Fibroblast of skin of scalp (primary cell): ENCODE data around the gene FBXL16.
"Not testable (repeated sequence)": the region's sequence is repeated elsewhere in the genome, so short reads cannot be mapped to it uniquely, and the experiment has no call there.

Source experiments
- DNase-seq: peaks from one replicate; pipeline ENCODE4 v3.0.0-alpha.2; 2013

FBXL16 gene

DNA sequence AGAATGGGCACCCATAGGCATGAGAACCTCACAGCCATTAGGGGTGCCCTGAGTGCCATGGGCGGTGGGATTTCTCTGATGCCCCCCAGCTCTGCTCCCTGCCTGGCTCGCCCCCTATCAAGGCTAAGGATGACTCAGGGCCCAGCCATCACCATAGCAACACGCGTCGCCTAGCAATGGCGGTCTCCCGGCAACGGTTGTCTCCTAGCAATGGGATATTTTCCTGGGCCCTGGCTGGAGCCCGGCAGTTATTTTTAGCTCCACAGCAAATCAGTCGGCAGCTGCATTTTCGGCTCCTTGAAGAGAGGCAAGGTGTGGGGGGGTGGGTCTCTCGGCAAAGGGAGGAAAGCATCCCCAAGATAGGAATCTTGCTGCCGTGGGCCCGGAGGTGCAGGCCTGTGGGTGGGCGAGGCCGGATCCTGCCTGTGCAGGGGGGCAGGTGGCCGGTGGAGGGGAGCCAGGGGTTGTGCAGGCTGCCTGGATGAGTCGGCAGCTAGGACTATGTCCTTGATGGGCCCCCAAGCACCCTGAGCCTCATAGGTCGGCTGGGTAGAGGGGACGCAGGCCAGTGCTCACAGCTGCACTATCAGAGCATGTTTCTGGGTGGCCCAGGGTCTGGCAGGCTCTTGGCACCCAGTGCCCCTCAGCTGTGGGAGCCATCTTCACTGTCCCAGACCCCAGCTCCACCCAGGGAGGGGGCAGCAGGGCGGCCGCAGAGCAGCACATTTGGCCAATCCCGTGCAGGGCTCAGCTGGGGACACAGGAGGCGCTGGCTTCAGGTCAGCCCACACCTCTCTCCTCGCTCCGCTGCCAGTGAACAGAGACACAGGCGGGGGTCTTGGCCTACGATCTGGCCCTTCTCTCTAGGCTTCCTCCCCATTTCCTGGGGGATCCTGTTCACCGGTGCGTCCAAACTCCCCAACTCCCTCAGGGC, 4.2 kb upstream of the FBXL16 start:
- peak; percentile 80 for DNase-seq

DNA sequence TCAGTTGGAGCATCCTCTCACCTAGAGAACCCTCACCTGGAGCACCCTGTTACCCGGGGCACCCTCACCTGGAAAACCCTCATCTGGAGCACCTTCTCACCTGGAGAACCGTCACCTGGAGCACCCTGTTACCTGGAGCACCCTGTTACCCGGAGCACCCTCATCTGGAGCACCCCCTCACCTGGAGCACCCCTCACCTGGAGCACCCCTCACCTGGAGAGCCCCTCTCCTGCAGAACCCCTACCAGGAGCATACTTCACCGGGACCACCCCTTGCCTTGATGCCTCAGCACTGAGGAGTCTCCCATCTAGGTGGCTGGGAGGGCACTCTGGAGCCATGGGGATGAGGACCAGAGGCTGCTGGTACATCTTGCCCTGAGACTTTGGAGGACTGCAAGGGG, 3.4 kb upstream of the FBXL16 start:
- DNase-seq = no peak

DNA sequence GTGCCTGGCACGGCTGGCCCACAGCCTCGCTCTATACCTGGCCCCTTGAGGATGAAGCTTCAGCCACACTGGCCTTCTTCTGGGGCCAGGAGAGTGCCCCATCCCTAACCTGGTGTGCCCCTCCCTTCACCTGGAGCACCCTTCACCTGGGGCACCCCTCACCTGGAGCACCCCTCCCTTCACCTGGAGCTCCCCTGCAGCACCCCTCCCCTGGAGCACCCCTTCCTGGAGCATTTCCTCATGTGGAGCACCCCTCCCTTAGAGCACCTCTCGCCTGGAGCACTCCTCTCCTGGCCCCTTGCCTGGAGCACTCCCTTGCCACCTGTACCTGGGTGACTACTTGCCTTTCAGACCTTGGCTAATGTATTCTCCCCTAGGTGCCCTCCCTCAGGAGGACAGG, 2.4 kb upstream of the FBXL16 start:
- DNase-seq = no peak

DNA sequence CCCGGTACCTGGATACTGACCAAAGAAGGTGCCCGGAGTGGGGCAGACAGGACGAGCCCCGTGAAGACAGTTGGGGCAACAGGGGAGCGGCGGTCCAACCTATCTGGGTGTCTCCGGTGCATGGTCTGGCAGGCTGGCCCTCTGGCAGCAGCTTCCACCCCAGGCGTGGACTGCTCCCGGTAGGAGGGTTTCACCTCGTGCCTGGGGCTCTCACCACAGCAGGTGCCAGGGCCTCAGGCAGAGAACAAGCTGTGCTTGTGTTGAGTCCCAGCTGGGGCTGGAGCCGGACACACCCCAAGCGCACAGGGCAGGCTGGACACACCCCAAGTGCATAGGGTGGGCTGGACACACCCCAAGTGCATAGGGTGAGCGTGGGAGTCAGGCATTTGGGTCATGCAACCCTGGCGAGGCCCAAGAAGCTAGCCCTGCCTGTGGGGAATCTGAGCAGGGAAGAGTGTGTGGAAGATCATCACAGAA, 1.5 kb upstream of the FBXL16 start:
- no peak for DNase-seq

GRCh38 chr16:706189-707061, 824 bp upstream of the FBXL16 start:
- DNase-seq = no peak

- no peak for DNase-seq
Measured at GRCh38 chr16:704552-705380, 835 bp downstream of the FBXL16 start.

DNA sequence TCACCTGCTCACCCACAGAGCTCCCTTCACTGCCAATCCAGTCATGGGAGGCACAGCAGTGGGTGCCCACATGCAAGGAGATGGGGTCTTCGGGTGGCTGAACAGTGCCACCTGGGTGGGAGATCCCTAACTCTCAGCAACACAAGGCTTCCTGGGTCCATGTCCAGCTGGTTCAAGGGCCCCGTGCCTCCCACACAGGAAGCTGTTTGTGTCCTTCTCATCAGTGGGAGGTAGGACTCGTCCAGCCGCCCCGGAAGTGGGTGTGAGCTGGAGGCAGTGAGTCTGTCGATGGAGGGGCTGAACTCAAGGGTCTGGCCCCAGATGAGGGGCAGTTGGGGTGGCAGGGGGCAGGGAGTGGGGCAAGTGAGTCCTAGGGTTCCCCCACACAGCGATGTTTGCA, 1.6 kb downstream of the FBXL16 start:
- no peak for DNase-seq

GRCh38 chr16:703406-703805, 2.2 kb downstream of the FBXL16 start:
- DNase-seq = no peak

DNA sequence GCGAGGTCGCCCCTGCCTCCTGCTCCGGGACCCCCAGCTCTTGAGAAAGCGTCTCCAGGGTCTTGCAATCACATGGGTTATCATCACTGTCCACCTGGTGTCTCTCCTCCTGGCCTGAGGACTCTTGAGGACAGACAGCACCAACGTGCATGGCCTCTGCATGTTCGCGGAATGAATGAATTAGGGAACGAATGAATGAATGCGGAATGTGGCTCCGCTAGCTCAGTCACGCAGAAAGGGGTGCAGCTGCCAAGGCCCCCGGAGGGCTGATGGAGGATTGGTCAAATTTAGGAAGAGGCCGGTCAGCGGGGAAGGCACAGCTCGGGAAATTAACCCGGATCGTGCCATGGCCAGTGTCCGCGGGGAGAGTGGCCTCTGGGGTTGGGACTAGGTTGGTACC, 3.3 kb downstream of the FBXL16 start:
- no peak for DNase-seq

GRCh38 chr16:700684-701584, 4.7 kb downstream of the FBXL16 start:
- peak; percentile 21 for DNase-seq

DNA sequence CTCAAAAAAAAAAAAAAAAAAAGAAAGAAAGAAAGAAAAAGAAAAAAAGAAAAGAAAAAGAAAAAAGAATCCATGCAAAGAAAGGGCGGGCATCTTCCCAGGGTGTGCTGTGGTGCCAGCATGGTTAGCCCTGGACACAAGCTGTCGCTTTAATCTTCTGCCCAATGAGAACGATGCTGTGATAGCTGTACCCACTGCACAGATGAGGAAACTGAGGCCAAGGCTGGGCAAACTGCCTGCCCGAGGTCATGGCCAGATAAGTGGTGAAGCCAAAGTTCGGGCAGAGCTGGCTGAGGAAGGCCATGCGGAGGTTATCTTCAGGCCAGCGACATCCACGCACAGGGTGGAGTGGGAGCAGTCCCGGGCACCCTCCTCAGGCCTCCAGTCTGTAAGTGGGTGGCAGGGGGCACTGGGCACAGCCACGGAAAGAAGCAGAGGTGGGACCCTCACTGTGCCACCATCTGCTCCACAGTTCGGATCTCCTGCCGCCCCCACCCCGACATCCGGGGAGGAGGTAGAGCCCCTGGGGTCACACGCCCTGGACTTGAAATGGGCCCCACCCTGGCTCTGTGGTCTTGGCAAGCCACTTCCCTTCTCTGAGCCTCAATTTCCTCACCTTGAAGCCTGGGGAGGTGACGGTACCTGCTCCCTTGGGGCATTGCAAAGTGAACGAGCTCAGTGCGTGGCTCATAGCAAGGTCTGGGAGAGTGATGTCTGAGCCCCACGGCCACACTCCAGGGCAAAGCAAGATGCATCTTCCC, 6.5 kb downstream of the FBXL16 start:
- no peak for DNase-seq

GRCh38 chr16:695355-696089, 10.1 kb downstream of the FBXL16 start:
- no peak for DNase-seq

- DNase-seq = no peak
Measured at GRCh38 chr16:694863-695354, 10.7 kb downstream of the FBXL16 start.

DNA sequence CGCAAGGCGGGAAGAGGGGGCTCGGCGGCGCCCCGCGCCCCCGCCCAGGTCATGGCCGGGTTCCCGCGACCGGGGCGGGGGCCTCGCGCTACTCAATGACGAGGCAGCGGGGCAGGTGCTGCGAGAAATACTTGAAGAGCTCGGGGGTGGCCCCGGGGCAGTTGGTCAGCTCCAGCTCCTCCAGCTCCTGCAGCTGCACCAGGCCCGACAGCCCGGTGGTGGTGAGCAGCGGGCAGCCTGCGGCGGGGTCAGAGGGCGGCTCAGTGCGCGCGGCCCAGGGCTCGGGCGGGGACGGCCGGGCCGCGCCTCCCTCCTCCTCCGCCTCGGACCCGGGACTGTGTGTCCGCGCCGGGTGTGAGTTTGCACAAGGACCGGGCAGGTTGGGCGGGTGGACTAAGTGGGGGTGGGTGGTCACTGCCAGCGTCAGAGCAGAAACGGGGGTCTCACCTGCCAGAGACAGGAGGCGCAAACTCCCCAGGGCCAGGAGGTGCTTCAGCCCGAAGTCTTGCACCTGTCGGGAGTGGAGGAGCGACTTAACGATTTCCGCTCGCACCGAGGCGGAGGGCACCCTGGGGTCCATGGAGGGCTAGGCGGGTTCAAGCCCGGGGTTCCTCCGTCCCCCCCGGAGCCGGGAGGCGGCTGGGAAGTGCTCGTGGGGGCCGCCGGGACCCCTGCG, 11.3 kb downstream of the FBXL16 start:
- no peak for DNase-seq

DNA sequence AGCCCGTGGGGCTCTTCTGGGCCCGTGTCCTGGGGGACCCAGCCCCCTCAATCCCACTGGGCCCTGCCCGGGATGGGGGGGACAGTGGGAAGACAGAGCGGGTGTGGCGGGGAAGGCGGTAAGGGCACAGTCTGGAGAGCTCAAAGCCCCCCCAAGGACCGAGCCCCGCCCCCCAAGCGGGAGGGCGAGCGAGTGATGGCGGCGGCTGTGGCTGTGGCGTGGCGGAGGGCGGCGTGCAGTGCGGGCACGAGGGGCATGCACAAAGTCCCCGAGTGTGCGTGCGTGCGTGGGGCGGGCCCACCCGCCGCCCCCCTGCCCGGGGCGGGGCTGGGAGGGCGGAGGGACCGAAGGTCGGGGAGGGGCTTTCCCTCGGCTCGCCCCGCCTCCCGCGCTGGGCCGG, 11.8 kb downstream of the FBXL16 start:
- no peak for DNase-seq

DNA sequence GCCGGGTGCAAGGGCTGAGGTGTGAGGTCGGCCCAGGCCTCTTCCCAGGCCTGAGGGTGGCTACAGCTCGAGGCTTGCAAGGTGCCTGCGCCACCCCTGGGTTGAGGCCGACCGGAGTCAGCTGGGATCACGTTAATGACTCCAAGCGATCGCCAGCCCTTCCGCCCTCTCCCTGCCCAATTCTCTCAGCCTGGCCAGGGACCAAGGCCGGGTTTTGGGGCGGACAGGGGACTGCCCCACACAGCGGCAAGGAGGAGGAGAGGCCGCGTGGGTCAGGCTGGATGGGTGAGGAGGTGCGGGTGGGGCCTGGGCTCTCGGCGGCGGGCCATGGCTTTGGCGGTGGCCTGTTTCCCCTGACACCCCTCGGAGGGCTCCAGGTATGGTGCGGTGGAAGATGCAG, 12.2 kb downstream of the FBXL16 start:
- DNase-seq = no peak

DNA sequence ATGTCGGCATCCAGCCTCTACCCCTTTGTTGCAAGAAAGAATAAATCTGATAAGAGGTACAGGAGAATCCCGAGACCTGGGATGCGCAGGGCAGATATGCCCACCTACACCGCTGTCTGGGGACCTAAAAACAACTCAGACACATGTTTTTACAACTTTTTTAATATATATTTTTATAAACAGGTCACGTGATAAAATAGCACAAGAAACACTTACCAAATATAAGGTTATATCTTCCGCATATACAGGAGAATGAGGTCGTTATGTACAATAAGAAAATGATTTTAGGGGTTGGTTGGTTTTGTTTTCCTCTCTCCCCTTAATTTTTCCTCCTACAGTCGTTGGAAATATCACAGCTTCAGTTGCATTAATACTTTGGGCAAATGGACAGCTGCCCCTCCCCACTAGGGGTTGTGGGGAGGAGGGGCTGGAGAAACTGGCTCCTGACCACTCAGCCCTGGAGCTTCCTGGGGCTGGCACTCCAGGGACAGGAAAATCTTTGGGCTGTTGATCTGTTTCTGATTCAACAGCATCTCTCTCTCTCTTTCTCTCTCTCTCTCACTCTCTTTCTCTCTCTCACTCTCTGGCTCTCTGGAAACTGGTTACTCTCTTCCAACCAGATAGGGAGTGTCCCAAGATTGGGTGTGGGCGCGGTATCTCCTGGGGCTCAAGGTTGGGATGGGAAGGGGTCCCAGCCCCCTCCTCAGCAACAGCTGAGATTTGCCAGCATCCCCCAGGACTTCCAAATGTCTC, 13.1 kb downstream of the FBXL16 start:
- no peak for DNase-seq

DNA sequence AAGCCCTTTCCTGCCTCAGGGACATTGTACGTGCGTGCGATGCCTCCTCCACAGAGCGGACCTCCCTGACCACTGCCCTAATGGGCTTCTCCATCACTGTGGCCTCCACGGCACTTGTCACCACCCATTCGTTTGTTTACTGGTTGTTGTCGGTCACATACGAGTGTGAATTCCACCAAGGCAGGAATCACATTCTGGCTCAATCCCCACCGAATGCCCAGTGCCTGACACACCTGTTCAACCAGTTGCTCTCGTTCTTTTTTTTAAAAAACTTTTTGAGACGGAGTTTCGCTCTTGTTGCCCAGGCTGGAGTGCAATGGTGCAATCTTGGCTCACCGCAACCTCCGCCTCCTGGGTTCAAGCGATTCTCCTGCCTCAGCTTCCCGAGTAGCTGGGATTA, 14.4 kb downstream of the FBXL16 start:
- DNase-seq = not testable (repeated sequence)
